IgD-negative memory B cell (primary cell): Measurements from ENCODE around the gene NSMCE4A. TPM values are rescaled to one million over a fixed set of nuclear protein-coding genes. Genes with fewer than 3 reads are reported as not detected.
"Not testable (repeated sequence)": the region's sequence is repeated elsewhere in the genome, so short reads cannot be mapped to it uniquely, and the experiment has no call there.

Experiments
- H3K27ac Mint-ChIP-seq, 3 donors: one replicate each; pipeline ENCODE4 v1.8.0; 2020 to 2022; ENCODE audit warnings: mild to moderate bottlenecking in 3 of 3, mixed read lengths in 3 of 3, moderate library complexity in 1 of 3
- H3K27me3 Mint-ChIP-seq: one replicate; pipeline ENCODE4 v1.8.0; 2021; ENCODE audit warnings: mixed read lengths
- H3K36me3 Mint-ChIP-seq: one replicate; pipeline ENCODE4 v1.8.0; 2020; ENCODE audit warnings: mild to moderate bottlenecking, mixed read lengths
- H3K4me1 Mint-ChIP-seq, 3 donors: one replicate each; pipeline ENCODE4 v1.8.0; 2020 to 2022; ENCODE audit warnings: mixed read lengths in 3 of 3, mild to moderate bottlenecking in 1 of 3
- H3K4me3 Mint-ChIP-seq, 4 donors: one replicate each; pipeline ENCODE4 v1.8.0; 2020 to 2022; ENCODE audit warnings: mild to moderate bottlenecking in 4 of 4, mixed read lengths in 4 of 4, moderate library complexity in 3 of 4
- H3K9me3 Mint-ChIP-seq, 3 donors: one replicate each; pipeline ENCODE4 v1.8.0; 2020 to 2021; ENCODE audit warnings: mixed read lengths in 3 of 3, mild to moderate bottlenecking in 1 of 3
- polyA plus RNA-seq: library from polyadenylated mRNA; unstranded; fragments of 300-500 nt; fragmentation: Illumina TruSeq; gene quantifications from one replicate; pipeline ENCODE4 v1.2.3, GENCODE V29; 2021

NSMCE4A gene, protein sequence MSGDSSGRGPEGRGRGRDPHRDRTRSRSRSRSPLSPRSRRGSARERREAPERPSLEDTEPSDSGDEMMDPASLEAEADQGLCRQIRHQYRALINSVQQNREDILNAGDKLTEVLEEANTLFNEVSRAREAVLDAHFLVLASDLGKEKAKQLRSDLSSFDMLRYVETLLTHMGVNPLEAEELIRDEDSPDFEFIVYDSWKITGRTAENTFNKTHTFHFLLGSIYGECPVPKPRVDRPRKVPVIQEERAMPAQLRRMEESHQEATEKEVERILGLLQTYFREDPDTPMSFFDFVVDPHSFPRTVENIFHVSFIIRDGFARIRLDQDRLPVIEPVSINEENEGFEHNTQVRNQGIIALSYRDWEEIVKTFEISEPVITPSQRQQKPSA
- 51.1 TPM for polyA plus RNA-seq

DNA sequence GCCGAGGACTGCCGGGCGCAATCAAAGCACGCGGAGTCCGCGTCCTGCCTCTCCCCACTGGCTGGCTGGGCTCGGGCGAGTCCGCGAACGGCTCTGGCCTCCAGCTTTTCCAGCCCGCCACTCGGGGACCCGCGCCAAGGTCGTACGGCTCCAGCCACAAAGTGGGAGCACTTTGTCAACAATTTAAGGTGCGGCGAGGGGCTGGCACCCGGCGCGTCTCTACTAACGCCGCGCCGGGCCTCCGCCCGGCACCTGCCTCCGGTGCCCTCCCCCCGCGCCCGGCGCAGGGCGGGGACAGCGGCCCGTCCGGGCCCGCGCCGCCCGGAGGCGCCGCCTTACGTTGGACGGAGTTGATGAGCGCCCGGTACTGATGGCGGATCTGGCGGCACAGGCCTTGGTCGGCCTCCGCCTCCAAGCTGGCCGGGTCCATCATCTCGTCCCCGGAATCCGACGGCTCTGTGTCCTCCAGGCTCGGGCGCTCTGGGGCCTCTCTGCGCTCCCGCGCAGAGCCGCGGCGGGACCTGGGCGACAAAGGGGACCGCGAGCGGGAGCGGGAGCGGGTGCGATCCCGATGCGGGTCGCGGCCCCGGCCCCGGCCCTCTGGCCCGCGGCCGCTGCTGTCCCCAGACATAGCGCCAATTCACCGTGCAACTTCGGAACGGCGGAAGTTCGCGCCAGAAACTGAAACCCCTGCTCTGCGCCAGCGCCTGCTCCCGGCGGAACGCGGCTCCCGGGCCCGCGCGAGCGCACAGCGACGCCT is at the start of gene NSMCE4A:
TSS of gene NSMCE4A (minus strand) at position 683 of the 760 bp plus-strand sequence. CDS start at position 631, 52 bp downstream.
- peak within 1 kb of the TSS in 1 of 3 donors; percentile 81 for H3K27ac Mint-ChIP-seq

GRCh38 chr10:122023257-122023656 is 48.2 kb upstream of the NSMCE4A start:
- H3K36me3 Mint-ChIP-seq, H3K4me3 Mint-ChIP-seq, H3K27me3 Mint-ChIP-seq, H3K27ac Mint-ChIP-seq, H3K4me1 Mint-ChIP-seq, H3K9me3 Mint-ChIP-seq: not testable (repeated sequence)

More for the DNA sequence above, at the start of gene NSMCE4A:
- H3K27me3 Mint-ChIP-seq, result no peaks in the 10 kb centered on the region
- peak within 1 kb of the TSS; percentile 81 to 94 (median 90) for H3K4me3 Mint-ChIP-seq
- H3K9me3 Mint-ChIP-seq, result no peaks in the 10 kb centered on the region
- H3K36me3 Mint-ChIP-seq, result no peaks in the 10 kb centered on the region
- H3K4me1 Mint-ChIP-seq, result peaks cover 16 to 22% (median 20%) of the 10 kb centered on the region in 3 donors

DNA sequence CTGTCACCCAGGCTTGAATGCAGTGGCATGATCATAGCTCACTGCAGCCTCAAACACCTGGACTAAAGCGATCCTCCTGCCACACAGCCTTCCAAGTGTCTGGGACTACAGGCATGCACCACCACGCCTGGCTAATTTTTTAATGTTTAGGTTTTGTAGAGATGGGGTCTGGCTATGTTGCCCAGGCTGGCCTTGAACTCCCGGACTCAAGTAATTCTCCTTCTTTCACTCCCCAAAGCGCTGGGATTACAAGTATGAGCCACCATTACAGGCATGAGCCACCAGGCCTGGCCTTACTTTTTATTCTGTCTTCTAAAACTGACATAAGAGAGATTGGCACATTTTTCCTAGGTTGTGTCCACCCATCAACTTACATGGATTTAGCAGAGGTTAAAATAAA is 47.3 kb upstream of the NSMCE4A start:
- Mint-ChIP-seq H3K4me3 (no peak overlapping the region), H3K4me1 (no peaks in the 10 kb centered on the region), H3K9me3 (peaks cover 0 to 4% (median 0%) of the 10 kb centered on the region in 3 donors), H3K27me3 (peaks cover 3% of the 10 kb centered on the region), H3K36me3 (no peaks in the 10 kb centered on the region), H3K27ac (no peak overlapping the region)

- no peak overlapping the region for H3K27ac Mint-ChIP-seq
- H3K4me3 Mint-ChIP-seq, result no peak overlapping the region
- H3K36me3 Mint-ChIP-seq, result no peaks in the 10 kb centered on the region
- H3K9me3 Mint-ChIP-seq, result peaks cover 0 to 4% (median under 1%) of the 10 kb centered on the region in 3 donors
- no peaks in the 10 kb centered on the region for H3K4me1 Mint-ChIP-seq
- peaks cover 3% of the 10 kb centered on the region for H3K27me3 Mint-ChIP-seq
These were observed 46.8 kb upstream of the NSMCE4A start for GRCh38 chr10:122021828-122022227.

DNA sequence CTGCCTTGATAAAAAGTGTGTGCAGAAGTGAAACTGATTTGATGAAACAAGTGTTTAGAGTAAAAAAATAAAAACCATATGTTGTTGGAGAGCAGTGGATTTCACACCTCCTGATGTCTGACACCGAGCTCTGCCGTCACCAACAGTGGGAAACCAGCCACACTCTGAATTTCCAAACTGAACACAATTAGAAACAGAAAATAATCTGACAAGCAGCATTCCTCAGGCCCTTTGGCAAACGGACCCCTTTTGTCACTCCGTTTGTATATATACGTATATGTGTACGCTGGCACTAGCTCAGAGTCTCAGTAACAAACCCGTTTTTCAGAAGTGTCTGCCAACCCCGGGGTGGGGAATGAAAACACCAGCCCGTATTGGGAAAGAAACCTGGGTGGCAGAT is 46.4 kb upstream of the NSMCE4A start:
- no peaks in the 10 kb centered on the region for H3K4me1 Mint-ChIP-seq
- H3K9me3 Mint-ChIP-seq, result peaks cover 0 to 4% (median 3%) of the 10 kb centered on the region in 3 donors
- H3K27ac Mint-ChIP-seq, result no peak overlapping the region
- H3K4me3 Mint-ChIP-seq, result no peak overlapping the region
- H3K27me3 Mint-ChIP-seq, result peaks cover 3% of the 10 kb centered on the region
- no peaks in the 10 kb centered on the region for H3K36me3 Mint-ChIP-seq

GRCh38 chr10:122020226-122020625 is 45.2 kb upstream of the NSMCE4A start:
- H3K36me3 Mint-ChIP-seq, result no peaks in the 10 kb centered on the region
- peaks cover 0 to 4% (median 3%) of the 10 kb centered on the region in 3 donors for H3K9me3 Mint-ChIP-seq
- no peaks in the 10 kb centered on the region for H3K4me1 Mint-ChIP-seq
- H3K27ac Mint-ChIP-seq, result no peak overlapping the region
- peaks cover 3% of the 10 kb centered on the region for H3K27me3 Mint-ChIP-seq
- no peak overlapping the region for H3K4me3 Mint-ChIP-seq

GRCh38 chr10:122019414-122019975 is 44.5 kb upstream of the NSMCE4A start:
- H3K9me3 Mint-ChIP-seq, result peaks cover 0 to 4% (median 3%) of the 10 kb centered on the region in 3 donors
- H3K36me3 Mint-ChIP-seq, result no peaks in the 10 kb centered on the region
- no peak overlapping the region for H3K4me3 Mint-ChIP-seq
- H3K27ac Mint-ChIP-seq, result no peak overlapping the region
- peaks cover 3% of the 10 kb centered on the region for H3K27me3 Mint-ChIP-seq
- H3K4me1 Mint-ChIP-seq, result no peaks in the 10 kb centered on the region

DNA sequence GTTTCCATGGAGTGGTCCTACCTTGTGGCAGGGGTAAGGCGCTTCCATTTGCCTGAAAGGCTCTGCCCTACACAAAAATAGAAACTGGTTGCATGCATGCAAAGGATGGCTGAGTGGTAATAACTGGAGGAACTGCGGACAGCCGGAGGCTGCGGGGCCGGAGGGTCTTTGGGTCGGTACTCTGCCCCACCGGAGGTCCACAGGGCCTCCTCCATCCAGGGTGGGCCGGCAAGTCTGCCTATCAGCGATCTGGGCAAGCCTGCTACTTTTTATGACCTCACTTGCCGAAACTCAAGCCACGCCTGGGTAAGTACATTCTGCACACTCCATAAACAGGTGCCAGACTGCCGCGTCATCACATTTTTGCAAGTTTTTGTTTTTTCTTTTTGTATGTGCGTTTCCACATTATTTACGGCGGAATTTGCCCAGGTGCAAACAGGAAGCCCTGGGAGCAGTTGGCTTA is 44.0 kb upstream of the NSMCE4A start:
- Mint-ChIP-seq H3K4me1 (no peaks in the 10 kb centered on the region), H3K27ac (no peak overlapping the region), H3K27me3 (peaks cover 3% of the 10 kb centered on the region), H3K36me3 (no peaks in the 10 kb centered on the region), H3K4me3 (no peak overlapping the region), H3K9me3 (peaks cover 0 to 4% (median 3%) of the 10 kb centered on the region in 3 donors)

GRCh38 chr10:122018491-122018890 is 43.5 kb upstream of the NSMCE4A start:
- Mint-ChIP-seq H3K4me1 (no peaks in the 10 kb centered on the region), H3K9me3 (peaks cover 0 to 4% (median 3%) of the 10 kb centered on the region in 3 donors), H3K36me3 (no peaks in the 10 kb centered on the region), H3K4me3 (no peak overlapping the region), H3K27ac (no peak overlapping the region), H3K27me3 (peaks cover 3% of the 10 kb centered on the region)

GRCh38 chr10:122017926-122018325 is 42.9 kb upstream of the NSMCE4A start:
- not testable (repeated sequence) for H3K36me3 Mint-ChIP-seq, H3K27ac Mint-ChIP-seq, H3K9me3 Mint-ChIP-seq

DNA sequence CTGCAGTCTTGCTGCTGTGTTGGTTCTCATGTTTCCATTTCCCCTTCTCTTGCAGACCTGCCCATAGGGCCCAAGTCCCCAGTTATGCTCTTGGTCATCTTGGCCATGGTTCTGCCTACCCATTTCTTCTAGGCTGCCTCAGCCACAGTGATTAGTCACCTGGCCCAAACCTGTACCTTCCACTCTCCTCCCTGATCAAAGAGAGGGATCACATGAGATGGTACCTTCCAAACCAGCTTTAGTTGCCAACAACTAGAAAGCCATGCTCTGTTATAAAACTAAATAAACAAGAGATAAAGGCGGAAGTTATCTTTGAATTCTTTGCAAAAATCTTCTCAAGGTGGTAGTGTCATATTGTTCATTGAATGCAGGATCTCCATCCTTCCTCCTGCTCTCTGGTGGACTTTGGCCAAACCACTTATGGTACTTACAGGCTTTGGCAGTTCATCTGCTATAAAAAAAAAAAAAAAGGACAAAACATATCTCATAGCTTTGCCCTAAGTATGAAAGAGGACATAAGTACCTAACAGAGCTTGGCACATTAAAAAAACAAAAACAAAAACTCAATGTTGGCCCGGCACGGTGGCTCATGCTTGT is 39.7 kb upstream of the NSMCE4A start:
- no peak overlapping the region for H3K27ac Mint-ChIP-seq
- no peaks in the 10 kb centered on the region for H3K4me1 Mint-ChIP-seq
- H3K27me3 Mint-ChIP-seq, result peaks cover 16% of the 10 kb centered on the region
- no peak overlapping the region for H3K4me3 Mint-ChIP-seq
- peaks cover 0 to 3% (median 0%) of the 10 kb centered on the region in 3 donors for H3K9me3 Mint-ChIP-seq
- peaks cover 2% of the 10 kb centered on the region for H3K36me3 Mint-ChIP-seq

More at GRCh38 chr10:122017926-122018325, 42.9 kb upstream of the NSMCE4A start:
- H3K4me3 Mint-ChIP-seq, H3K27me3 Mint-ChIP-seq, H3K4me1 Mint-ChIP-seq: not testable (repeated sequence)

GRCh38 chr10:122013311-122013780 is 38.3 kb upstream of the NSMCE4A start:
- Mint-ChIP-seq H3K36me3 (peaks cover 2% of the 10 kb centered on the region), H3K4me3 (no peak overlapping the region), H3K27ac (no peak overlapping the region), H3K4me1 (no peaks in the 10 kb centered on the region), H3K27me3 (peaks cover 13% of the 10 kb centered on the region), H3K9me3 (peaks cover 0 to 3% (median 0%) of the 10 kb centered on the region in 3 donors)

- peaks cover 4% of the 10 kb centered on the region for H3K36me3 Mint-ChIP-seq
- H3K4me1 Mint-ChIP-seq, result no peaks in the 10 kb centered on the region
These were observed 37.7 kb upstream of the NSMCE4A start for GRCh38 chr10:122012731-122013130.

GRCh38 chr10:122010405-122011050 is 35.5 kb upstream of the NSMCE4A start:
- peaks cover 4% of the 10 kb centered on the region for H3K36me3 Mint-ChIP-seq
- H3K27me3 Mint-ChIP-seq, result peaks cover 13% of the 10 kb centered on the region
- H3K9me3 Mint-ChIP-seq, result peaks cover 0 to 3% (median 0%) of the 10 kb centered on the region in 3 donors
- no peak overlapping the region for H3K4me3 Mint-ChIP-seq
- no peaks in the 10 kb centered on the region for H3K4me1 Mint-ChIP-seq
- no peak overlapping the region for H3K27ac Mint-ChIP-seq

More at GRCh38 chr10:122012731-122013130, 37.7 kb upstream of the NSMCE4A start:
- Mint-ChIP-seq H3K4me3 (no peak overlapping the region), H3K27ac (no peak overlapping the region), H3K9me3 (peaks cover 0 to 3% (median 0%) of the 10 kb centered on the region in 3 donors), H3K27me3 (peaks cover 13% of the 10 kb centered on the region)
